Activated naive CD8-positive, alpha-beta T cell treated with anti-CD3 and anti-CD28 coated beads, Interleukin-2, amount 10 ng/mL, durations not matched to agents 7 days and 5 days (primary cell): Measurements from ENCODE around the gene RBM12. TPM values are rescaled to one million over a fixed set of nuclear protein-coding genes. Genes with fewer than 3 reads are reported as not detected.

Source experiments
- ATAC-seq: fragments of 150-1000 bp; cut with Tn5 transposase; one replicate; pipeline ENCODE4 v1.10.0; 2021; ENCODE audit warnings: low read depth, moderate library complexity
- POLR2A ChIA-PET: fragments of 350-600 bp; sonication (Branson Sonifier 250); formaldehyde crosslinking; loops from one replicate; lab custom pipeline; 2021; ENCODE audit warnings: antibody characterized with exemption; lab: Charles Lee
- DNase-seq: peaks from one replicate; pipeline ENCODE4 v3.0.0; 2021
- H3K27ac Mint-ChIP-seq: one replicate; pipeline ENCODE4 v1.8.0; 2022; ENCODE audit warnings: mild to moderate bottlenecking, mixed read lengths
- H3K27me3 Mint-ChIP-seq: one replicate; pipeline ENCODE4 v1.8.0; 2022; ENCODE audit warnings: mild to moderate bottlenecking, moderate library complexity, mixed read lengths
- H3K36me3 Mint-ChIP-seq: one replicate; pipeline ENCODE4 v1.8.0; 2021; ENCODE audit warnings: mild to moderate bottlenecking, mixed read lengths
- H3K4me1 Mint-ChIP-seq: one replicate; pipeline ENCODE4 v1.8.0; 2021; ENCODE audit warnings: mixed read lengths
- H3K4me3 Mint-ChIP-seq: one replicate; pipeline ENCODE4 v1.8.0; 2022; ENCODE audit warnings: mild to moderate bottlenecking, moderate library complexity, mixed read lengths
- H3K9me3 Mint-ChIP-seq: one replicate; pipeline ENCODE4 v1.8.0; 2021; ENCODE audit warnings: mixed read lengths
- total RNA-seq, 2 experiments: library from RNA; stranded (reverse); gene quantifications; one replicate each; pipeline ENCODE4 v1.2.3, GENCODE V29; 2021

RBM12 gene
- total RNA-seq, 2 experiments from 2014 or later, result 116 to 120 TPM

DNA sequence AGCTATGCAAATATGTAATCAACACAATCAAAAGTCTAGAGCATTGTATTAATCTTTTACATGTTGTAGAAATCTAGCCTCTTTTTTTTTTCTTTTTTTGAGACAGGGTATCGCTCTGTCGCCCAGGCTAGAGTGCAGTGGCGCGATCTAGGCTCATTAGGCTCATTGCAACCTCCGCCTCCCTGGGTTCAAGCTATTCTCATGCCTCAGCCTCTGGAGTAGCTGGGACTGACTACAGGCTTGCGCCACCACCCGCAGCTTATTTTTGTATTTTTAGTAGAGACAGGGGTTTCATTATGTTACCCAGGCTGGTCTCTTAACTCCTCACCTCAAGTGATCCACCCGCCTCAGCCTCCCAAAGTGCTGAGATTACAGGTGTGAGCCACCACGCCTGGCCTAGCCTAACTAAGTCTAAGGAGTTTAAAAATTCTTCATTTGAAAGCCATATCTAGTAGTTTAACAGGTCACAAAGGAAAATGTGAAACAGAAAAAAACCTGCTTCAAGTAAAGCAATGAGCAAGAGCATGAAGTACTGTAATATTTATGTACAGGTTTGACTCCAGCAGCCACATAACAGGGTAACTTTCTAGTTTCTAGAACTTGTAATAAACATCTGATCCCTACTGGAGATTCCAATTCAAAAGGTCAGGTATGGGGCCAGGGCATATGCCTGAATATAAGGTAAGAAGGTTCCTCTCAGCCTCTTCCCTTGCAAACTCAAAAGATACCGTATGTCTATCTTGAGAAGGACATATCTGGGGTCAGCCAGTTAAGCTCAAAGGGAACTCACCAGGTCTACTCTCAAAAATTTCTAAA is 4.4 kb downstream of the RBM12 start:
- H3K36me3 Mint-ChIP-seq, result peaks cover 28% of the 10 kb centered on the region

DNA sequence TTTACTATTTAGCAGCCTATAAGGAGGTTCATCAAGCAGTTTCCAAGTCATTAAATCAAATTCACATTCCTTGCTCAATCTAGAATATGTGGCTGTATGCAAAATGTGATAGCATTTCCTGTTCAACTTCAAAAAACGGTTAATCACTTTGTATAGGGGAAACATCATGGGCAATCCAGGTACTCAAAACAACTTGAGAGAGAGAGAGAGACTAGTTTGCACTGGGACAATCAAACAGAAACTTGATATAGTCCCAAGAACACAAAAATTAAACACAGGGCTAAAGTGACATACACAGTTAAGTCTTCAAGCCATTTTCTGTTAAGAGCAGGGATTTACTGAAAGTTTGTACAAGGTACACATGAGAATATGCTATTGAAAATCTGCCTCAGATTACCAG is 7.4 kb downstream of the RBM12 start:
- ATAC-seq, result no peak
- Mint-ChIP-seq H3K4me1 (peaks cover 36% of the 10 kb centered on the region), H3K4me3 (peak overlapping the region; percentile 55), H3K36me3 (peaks cover 19% of the 10 kb centered on the region), H3K27me3 (no peaks in the 10 kb centered on the region), H3K27ac (peak overlapping the region; percentile 68), H3K9me3 (no peaks in the 10 kb centered on the region)
- POLR2A ChIA-PET, result interaction anchor here (1.2 kb wide), 1 partner anchor 14 kb away, joined by 3 read pairs; no protein-coding TSS in a partner anchor
- no peak for DNase-seq

More for the DNA sequence above, 4.4 kb downstream of the RBM12 start:
- no peaks in the 10 kb centered on the region for H3K27me3 Mint-ChIP-seq
- ATAC-seq, result no peak
- no peak for DNase-seq
- H3K4me1 Mint-ChIP-seq, result peaks cover 46% of the 10 kb centered on the region
- H3K4me3 Mint-ChIP-seq, result peak overlapping the region; percentile 79
- POLR2A ChIA-PET, result interaction anchor here (0.7 to 4.8 kb wide), 8 partner anchors 8 to 294 kb away, joined by 3 to 54 read pairs (median 4); partner anchors contain the start of genes RBM39 and SCAND1
- peak overlapping the region; percentile 84 for H3K27ac Mint-ChIP-seq
- H3K9me3 Mint-ChIP-seq, result no peaks in the 10 kb centered on the region

DNA sequence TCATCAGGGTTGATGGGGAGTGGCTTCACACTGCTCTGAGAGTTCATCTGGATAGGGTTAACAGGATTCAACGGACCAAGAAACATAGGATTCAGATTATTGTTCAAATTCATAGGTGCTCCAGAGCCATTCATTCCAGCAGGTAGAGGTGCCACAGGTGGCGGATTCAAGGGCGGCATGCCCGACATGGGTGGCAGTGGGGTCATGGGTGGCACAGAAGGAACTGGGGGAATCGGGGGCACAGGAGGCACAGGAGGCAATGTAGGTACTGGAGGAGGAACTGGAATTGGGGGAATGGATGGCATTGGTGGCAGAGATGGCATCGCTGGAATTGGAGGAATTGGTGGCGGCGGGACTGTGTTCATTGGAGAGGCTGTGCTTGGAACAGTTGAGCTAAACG is 10.3 kb downstream of the RBM12 start:
- Mint-ChIP-seq H3K9me3 (no peaks in the 10 kb centered on the region), H3K4me1 (peaks cover 20% of the 10 kb centered on the region), H3K27ac (no peak overlapping the region), H3K4me3 (no peak overlapping the region), H3K27me3 (no peaks in the 10 kb centered on the region), H3K36me3 (peaks cover 30% of the 10 kb centered on the region)
- no peak for DNase-seq
- ATAC-seq, result no peak
- POLR2A ChIA-PET, result interaction anchor here (1.0 to 1.4 kb wide), 2 partner anchors 12 to 36 kb away, joined by 3 to 4 read pairs; no protein-coding TSS in a partner anchor

DNA sequence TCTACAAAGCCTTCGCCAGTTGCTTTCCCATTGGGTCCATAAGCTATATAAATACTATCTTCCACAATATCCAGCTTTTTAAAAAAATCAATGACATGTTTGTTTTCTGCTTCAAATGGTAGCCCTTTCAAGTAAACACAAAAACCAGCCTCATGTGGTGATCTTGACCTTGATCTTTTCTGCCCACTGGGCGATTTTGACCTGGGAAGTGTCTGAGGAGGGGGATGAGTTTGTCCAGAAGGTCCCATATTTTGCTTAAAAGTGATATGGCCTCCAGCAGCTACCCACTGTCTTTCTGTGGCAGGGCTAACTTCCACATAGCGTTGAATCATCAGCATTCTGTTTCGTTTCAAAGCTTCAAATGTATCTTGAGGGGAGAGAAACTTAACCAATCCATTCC is 10.8 kb downstream of the RBM12 start:
- ATAC-seq (no peak), DNase-seq (no peak)
- POLR2A ChIA-PET, result interaction anchor here (1.0 to 1.4 kb wide), 2 partner anchors 12 to 35 kb away, joined by 3 to 4 read pairs; no protein-coding TSS in a partner anchor
- Mint-ChIP-seq H3K4me3 (no peak overlapping the region), H3K4me1 (peaks cover 17% of the 10 kb centered on the region), H3K9me3 (no peaks in the 10 kb centered on the region), H3K36me3 (peaks cover 33% of the 10 kb centered on the region), H3K27ac (no peak overlapping the region), H3K27me3 (no peaks in the 10 kb centered on the region)

DNA sequence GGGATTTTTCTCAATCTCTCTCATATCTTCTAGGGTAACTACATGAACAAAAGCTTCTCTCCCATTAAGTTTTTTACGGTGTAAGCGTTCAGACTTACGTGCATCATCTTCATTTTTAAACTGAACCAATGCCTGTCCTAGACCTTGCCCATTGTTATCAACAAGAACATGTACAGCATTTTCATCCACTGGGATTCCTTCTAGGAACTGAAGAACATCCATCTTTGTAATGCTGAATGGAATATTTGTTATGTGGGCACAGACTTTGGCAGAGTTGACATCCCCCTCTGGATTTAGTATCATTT is 11.3 kb downstream of the RBM12 start:
- no peak for ATAC-seq
- Mint-ChIP-seq H3K4me1 (peaks cover 15% of the 10 kb centered on the region), H3K27ac (no peak overlapping the region), H3K36me3 (peaks cover 34% of the 10 kb centered on the region), H3K27me3 (no peaks in the 10 kb centered on the region), H3K4me3 (no peak overlapping the region), H3K9me3 (no peaks in the 10 kb centered on the region)
- no peak for DNase-seq
- POLR2A ChIA-PET, result interaction anchor here (1.0 kb wide), 1 partner anchor 35 kb away, joined by 4 read pairs; no protein-coding TSS in a partner anchor

DNA sequence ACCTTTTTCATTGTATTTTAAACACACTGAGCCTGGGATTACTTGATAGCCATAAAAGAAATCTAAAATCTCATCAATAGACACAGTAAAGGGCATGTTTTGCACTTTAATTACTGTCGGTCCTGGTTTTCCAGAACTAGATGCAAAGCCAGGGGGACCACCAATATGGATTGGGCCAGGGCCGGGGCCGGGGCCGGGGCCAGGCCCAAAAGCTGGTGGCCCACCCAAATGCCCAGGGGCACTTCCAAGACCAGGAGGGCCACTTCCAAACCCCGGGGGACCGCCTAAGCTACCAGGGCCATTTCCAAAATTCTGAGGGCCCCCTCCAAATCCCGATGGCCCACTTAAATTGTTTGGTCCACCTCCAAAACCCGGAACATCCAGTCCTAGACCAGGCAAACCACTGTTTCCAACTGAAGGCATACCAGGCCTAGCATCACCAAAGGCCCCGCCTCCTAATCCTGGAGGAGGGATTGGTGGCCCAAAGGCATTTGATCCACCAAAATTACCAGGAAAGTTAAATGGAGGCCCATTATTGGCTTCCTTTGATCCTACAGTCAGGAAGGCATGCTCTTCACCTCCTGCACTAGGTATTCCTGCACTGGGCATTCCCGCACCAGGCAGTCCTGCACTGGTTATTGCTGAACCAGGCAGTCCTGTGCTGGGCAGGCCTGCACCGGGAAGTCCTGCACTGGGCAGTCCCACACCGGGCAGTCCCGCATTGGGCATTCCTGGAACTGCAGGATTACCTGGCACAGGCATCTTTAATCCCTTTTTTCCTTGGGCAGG is 11.9 kb downstream of the RBM12 start:
- H3K27ac Mint-ChIP-seq, result no peak overlapping the region
- POLR2A ChIA-PET, result interaction anchor here (0.7 to 1.6 kb wide), 2 partner anchors 8 to 11 kb away, joined by 3 to 5 read pairs; partner anchors contain the start of genes CPNE1 and RBM12
- H3K4me1 Mint-ChIP-seq, result peaks cover 15% of the 10 kb centered on the region
- DNase-seq (no peak), ATAC-seq (no peak)
- no peak overlapping the region for H3K4me3 Mint-ChIP-seq
- no peaks in the 10 kb centered on the region for H3K27me3 Mint-ChIP-seq
- no peaks in the 10 kb centered on the region for H3K9me3 Mint-ChIP-seq
- peaks cover 38% of the 10 kb centered on the region for H3K36me3 Mint-ChIP-seq

DNA sequence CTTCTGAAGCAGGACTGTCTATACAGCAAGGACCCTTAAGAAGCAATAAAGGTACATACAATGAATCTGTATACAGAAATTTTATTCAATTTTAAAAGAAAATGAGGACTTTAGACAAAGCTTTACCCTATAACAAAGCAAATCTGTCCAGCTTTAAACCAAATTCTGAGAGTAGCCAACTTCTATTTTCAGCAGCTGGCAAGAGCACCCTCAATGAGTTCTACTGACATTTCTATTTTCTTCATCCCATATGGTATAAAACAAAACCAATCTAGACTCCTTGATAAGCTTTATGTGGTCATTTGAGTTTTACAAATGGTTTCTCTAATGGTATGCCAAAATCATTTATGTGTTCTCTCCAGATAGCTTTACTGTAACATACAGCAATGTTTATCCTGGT is 12.7 kb downstream of the RBM12 start:
- Mint-ChIP-seq H3K4me3 (no peak overlapping the region), H3K4me1 (peaks cover 10% of the 10 kb centered on the region), H3K36me3 (peaks cover 36% of the 10 kb centered on the region), H3K9me3 (no peaks in the 10 kb centered on the region), H3K27ac (no peak overlapping the region), H3K27me3 (no peaks in the 10 kb centered on the region)
- ATAC-seq (no peak), DNase-seq (no peak)
- POLR2A ChIA-PET, result interaction anchor here (0.7 to 1.6 kb wide), 2 partner anchors 9 to 12 kb away, joined by 3 to 5 read pairs; partner anchors contain the start of genes CPNE1 and RBM12

DNA sequence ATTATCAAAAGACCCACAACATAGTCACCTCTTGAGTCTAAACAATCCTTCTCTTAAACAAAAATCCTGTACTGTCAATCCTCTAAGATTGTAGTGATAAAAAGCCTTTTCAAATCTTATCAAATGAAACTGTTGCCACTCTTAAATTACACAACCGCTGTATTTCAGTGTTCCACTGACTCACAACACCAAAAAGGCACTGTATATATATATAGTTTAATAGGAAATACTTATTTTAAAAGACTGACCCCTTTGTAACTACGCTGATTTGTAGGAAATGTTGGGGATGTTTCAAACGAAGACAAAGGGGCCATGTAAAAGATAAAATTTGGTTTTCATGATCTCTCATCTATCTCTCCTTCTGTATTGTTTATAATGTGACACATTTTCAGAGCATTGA is 14.1 kb downstream of the RBM12 start:
- H3K27me3 Mint-ChIP-seq, result no peaks in the 10 kb centered on the region
- no peak for ATAC-seq
- DNase-seq, result no peak
- peaks cover 34% of the 10 kb centered on the region for H3K36me3 Mint-ChIP-seq
- no peak overlapping the region for H3K4me3 Mint-ChIP-seq
- peaks cover 15% of the 10 kb centered on the region for H3K4me1 Mint-ChIP-seq
- no peak overlapping the region for H3K27ac Mint-ChIP-seq
- H3K9me3 Mint-ChIP-seq, result no peaks in the 10 kb centered on the region
- POLR2A ChIA-PET, result no interaction called here

DNA sequence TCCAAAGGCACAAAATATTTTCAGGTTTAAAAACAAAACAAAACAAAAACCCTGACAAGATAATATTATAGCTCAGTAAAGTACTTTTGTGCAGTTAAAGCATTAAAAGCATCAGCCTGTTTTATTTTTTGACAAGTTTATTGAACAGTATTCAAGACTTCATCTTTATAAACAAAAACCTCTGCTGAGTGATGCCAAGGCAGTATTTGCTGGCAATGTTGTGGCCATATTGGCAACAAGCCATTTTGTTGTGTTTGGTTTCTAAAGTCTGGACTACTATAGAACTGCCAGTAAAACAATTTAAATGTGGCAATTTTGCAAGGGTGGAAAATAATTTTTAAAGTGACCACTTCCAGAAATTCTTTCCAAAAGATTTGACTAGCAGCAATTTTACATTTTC is 15.9 kb downstream of the RBM12 start:
- POLR2A ChIA-PET, result interaction anchor here (0.9 kb wide), 1 partner anchor 16 kb away, joined by 3 read pairs; the partner anchor contains the start of genes CPNE1 and RBM12
- ATAC-seq, result no peak

DNA sequence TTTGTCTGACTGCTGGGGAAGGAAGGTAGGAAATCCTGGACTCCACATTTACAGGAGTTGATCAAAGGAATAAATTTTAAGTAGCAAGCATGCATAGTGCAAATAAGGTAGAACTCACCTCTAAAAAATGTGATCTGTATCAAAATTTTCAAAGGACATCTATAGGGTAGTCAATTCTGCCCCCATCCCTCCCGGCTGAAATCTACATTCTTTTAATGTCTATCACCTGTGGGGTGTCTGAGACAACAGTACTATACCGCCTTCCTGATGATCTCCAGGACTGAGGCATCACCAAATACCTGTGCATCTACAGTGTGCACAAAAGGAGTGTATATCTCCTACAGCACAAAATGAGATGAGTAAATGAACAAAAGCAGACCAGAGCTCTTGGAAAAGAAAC is 19.9 kb downstream of the RBM12 start:
- Mint-ChIP-seq H3K4me3 (no peak overlapping the region), H3K36me3 (peaks cover 34% of the 10 kb centered on the region), H3K4me1 (peaks cover 44% of the 10 kb centered on the region), H3K27me3 (no peaks in the 10 kb centered on the region), H3K27ac (peak overlapping the region; percentile 2), H3K9me3 (no peaks in the 10 kb centered on the region)
- DNase-seq (no peak), ATAC-seq (no peak)
- POLR2A ChIA-PET, result interaction anchor here (0.6 to 1.0 kb wide), 2 partner anchors 16 to 25 kb away, joined by 3 read pairs; no protein-coding TSS in a partner anchor

More for the DNA sequence above, 15.9 kb downstream of the RBM12 start:
- Mint-ChIP-seq H3K27ac (peak overlapping the region; percentile 4), H3K36me3 (peaks cover 39% of the 10 kb centered on the region), H3K9me3 (no peaks in the 10 kb centered on the region), H3K4me3 (no peak overlapping the region), H3K4me1 (peaks cover 30% of the 10 kb centered on the region), H3K27me3 (no peaks in the 10 kb centered on the region)
- DNase-seq, result no peak

DNA sequence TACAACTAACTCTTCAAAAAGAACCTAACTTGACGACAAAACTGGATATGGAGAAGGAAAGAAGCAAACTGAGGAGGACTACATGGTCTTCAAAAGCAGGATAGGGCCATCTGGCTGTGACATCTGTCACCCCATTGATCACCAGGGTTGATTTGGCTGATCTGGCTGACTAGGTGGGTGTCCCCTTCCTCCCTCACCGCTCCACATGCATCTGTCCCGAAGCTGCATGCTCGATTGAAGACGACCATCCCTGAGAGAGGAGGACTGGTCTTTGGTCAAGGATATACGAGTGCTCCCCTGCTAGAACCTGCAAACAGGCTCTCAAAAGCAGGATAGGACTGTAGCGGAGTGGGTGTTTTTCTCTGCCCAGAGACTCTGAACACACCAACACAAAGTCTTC is 21.7 kb downstream of the RBM12 start:
- Mint-ChIP-seq H3K36me3 (peaks cover 20% of the 10 kb centered on the region), H3K4me3 (no peak overlapping the region), H3K27me3 (no peaks in the 10 kb centered on the region), H3K4me1 (peaks cover 51% of the 10 kb centered on the region), H3K9me3 (no peaks in the 10 kb centered on the region), H3K27ac (no peak overlapping the region)
- ATAC-seq (no peak), DNase-seq (no peak)
- POLR2A ChIA-PET, result no interaction called here

DNA sequence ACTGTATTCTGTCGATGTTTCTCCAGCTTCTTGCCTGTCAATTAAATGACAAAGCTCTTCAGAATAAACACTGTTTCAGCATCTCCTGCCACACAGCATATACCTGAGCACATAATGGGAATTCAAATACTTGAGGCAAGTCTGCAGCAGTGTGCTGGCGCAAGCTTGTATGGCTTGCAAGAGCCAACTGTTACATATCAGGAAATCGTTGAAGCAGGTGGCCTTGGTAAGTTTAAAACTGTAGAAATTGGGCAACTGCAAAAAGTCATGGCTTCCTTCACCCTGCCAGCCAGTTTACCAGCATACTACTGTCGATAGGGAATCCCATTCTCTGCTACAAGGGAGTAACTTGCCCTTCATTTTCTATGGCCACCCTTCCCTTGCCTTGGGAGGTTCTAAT is 23.0 kb downstream of the RBM12 start:
- Mint-ChIP-seq H3K9me3 (no peaks in the 10 kb centered on the region), H3K4me3 (no peak overlapping the region), H3K27me3 (no peaks in the 10 kb centered on the region), H3K4me1 (peaks cover 53% of the 10 kb centered on the region), H3K27ac (no peak overlapping the region), H3K36me3 (peaks cover 15% of the 10 kb centered on the region)
- DNase-seq, result no peak
- POLR2A ChIA-PET, result interaction anchor here (0.5 to 1.5 kb wide), 2 partner anchors 11 to 144 kb away, joined by 3 to 4 read pairs; no protein-coding TSS in a partner anchor
- no peak for ATAC-seq

DNA sequence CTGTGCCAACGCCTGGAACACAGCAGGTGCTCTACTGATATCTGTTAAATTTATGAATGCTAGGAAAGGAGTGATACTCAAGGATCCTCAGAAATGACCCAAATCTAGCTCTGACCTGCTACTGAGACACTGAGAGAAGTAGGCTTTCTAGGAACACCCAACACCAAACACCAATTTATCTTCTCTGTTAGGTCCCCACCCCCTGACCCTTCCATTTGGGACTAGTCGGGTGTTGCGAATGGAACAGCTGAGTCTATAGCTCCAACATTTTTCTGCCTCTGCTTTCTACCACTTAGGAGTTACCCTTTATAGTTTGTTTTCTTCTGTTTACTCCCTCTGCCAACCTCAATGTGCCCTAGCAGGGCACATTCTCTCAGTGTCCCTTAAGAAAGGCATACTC is 24.0 kb downstream of the RBM12 start:
- no peak overlapping the region for H3K4me3 Mint-ChIP-seq

More for the DNA sequence above, 24.0 kb downstream of the RBM12 start:
- POLR2A ChIA-PET, result no interaction called here
- Mint-ChIP-seq H3K36me3 (peaks cover 15% of the 10 kb centered on the region), H3K27ac (peak overlapping the region; percentile 8), H3K4me1 (peaks cover 49% of the 10 kb centered on the region), H3K9me3 (no peaks in the 10 kb centered on the region), H3K27me3 (no peaks in the 10 kb centered on the region)
- ATAC-seq (no peak), DNase-seq (no peak)
